ENCODE measurements around the gene CFI. TPM values are rescaled to one million over a fixed set of nuclear protein-coding genes. Genes with fewer than 3 reads are reported as not detected.

The CFI gene
- not detected for total RNA-seq

- no peak for ATAC-seq (replicated peaks)
- Mint-ChIP-seq H3K4me1 (no peaks in the 10 kb centered on the region), H3K27me3 (peaks cover 3% of the 10 kb centered on the region), H3K4me3 (no peak within 1 kb of the TSS), H3K27ac (no peak within 1 kb of the TSS), H3K36me3 (ENCODE audit: low read depth) (no peaks in the 10 kb centered on the region), H3K9me3 (no peaks in the 10 kb centered on the region)
Measured at GRCh38 chr4:109801895-109802319, at the start of gene CFI. Gene CFI, minus strand, starts transcription at chr4:109801999. Its CDS starts 28 bp downstream, at chr4:109801971.

DNA sequence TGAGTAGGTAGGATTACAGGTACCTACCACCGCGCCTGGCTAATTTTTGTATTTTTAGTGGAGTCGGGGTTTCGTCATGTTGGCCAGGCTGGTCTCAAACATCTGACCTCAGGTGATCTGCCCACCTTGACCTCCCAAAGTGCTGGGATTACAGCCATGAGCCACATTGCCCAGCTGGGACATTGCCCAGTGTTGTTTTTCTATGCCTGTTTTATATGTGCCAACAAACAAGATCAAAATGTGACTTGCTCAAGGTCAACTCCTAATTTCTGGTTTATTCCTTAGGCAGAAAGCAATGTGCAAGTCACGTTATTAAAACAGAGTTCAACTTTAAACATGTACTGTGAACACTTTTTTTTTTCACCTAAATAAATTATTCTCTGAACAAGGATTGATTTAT lies 48.8 kb upstream of the CFI start:
- H3K27me3 Mint-ChIP-seq = no peaks in the 10 kb centered on the region
- H3K4me3 Mint-ChIP-seq = no peak overlapping the region
- no peak overlapping the region for H3K27ac Mint-ChIP-seq
- no peaks in the 10 kb centered on the region for H3K9me3 Mint-ChIP-seq
- no peaks in the 10 kb centered on the region for H3K36me3 Mint-ChIP-seq (ENCODE audit: low read depth)
- H3K4me1 Mint-ChIP-seq = no peaks in the 10 kb centered on the region
- ATAC-seq (replicated peaks) = no peak

GRCh38 chr4:109848501-109848900 lies 46.7 kb upstream of the CFI start:
- Mint-ChIP-seq H3K27me3 (no peaks in the 10 kb centered on the region), H3K4me1 (no peaks in the 10 kb centered on the region), H3K4me3 (no peak overlapping the region), H3K36me3 (ENCODE audit: low read depth) (no peaks in the 10 kb centered on the region), H3K9me3 (no peaks in the 10 kb centered on the region), H3K27ac (no peak overlapping the region)
- no peak for ATAC-seq (replicated peaks)

- H3K36me3 Mint-ChIP-seq (ENCODE audit: low read depth) = no peaks in the 10 kb centered on the region
- H3K4me1 Mint-ChIP-seq = no peaks in the 10 kb centered on the region
- H3K9me3 Mint-ChIP-seq = no peaks in the 10 kb centered on the region
- no peaks in the 10 kb centered on the region for H3K27me3 Mint-ChIP-seq
- H3K27ac Mint-ChIP-seq = no peak within 1 kb of the TSS
- H3K4me3 Mint-ChIP-seq = no peak within 1 kb of the TSS
- no peak for ATAC-seq (replicated peaks)
Measured at GRCh38 chr4:109847896-109848442, 46.2 kb upstream of the CFI start, which contains the start of gene LRIT3. Gene LRIT3, plus strand, starts transcription at chr4:109848107. Its CDS starts 95 bp downstream, at chr4:109848202.

- no peak overlapping the region for H3K27ac Mint-ChIP-seq
- no peak for ATAC-seq (replicated peaks)
- no peaks in the 10 kb centered on the region for H3K36me3 Mint-ChIP-seq (ENCODE audit: low read depth)
- H3K4me3 Mint-ChIP-seq = no peak overlapping the region
- no peaks in the 10 kb centered on the region for H3K9me3 Mint-ChIP-seq
- no peaks in the 10 kb centered on the region for H3K27me3 Mint-ChIP-seq
- H3K4me1 Mint-ChIP-seq = no peaks in the 10 kb centered on the region
Measured at GRCh38 chr4:109846395-109847098, 44.7 kb upstream of the CFI start.

GRCh38 chr4:109836985-109837384 lies 35.2 kb upstream of the CFI start:
- ATAC-seq (replicated peaks) = no peak
- Mint-ChIP-seq H3K9me3 (no peaks in the 10 kb centered on the region), H3K27ac (no peak overlapping the region), H3K27me3 (no peaks in the 10 kb centered on the region), H3K36me3 (ENCODE audit: low read depth) (peaks cover 6% of the 10 kb centered on the region), H3K4me3 (no peak overlapping the region), H3K4me1 (no peaks in the 10 kb centered on the region)

GRCh38 chr4:109833756-109834155 lies 32.0 kb upstream of the CFI start:
- H3K9me3 Mint-ChIP-seq = no peaks in the 10 kb centered on the region
- H3K4me1 Mint-ChIP-seq = no peaks in the 10 kb centered on the region
- no peak overlapping the region for H3K27ac Mint-ChIP-seq
- no peak overlapping the region for H3K4me3 Mint-ChIP-seq
- no peaks in the 10 kb centered on the region for H3K27me3 Mint-ChIP-seq
- H3K36me3 Mint-ChIP-seq (ENCODE audit: low read depth) = peaks cover 8% of the 10 kb centered on the region
- no peak for ATAC-seq (replicated peaks)

- ATAC-seq (replicated peaks) = no peak
- peaks cover 49% of the 10 kb centered on the region for H3K36me3 Mint-ChIP-seq (ENCODE audit: low read depth)
- no peaks in the 10 kb centered on the region for H3K27me3 Mint-ChIP-seq
- no peak within 1 kb of the TSS for H3K4me3 Mint-ChIP-seq
- H3K27ac Mint-ChIP-seq = no peak within 1 kb of the TSS
- no peaks in the 10 kb centered on the region for H3K9me3 Mint-ChIP-seq
- H3K4me1 Mint-ChIP-seq = no peaks in the 10 kb centered on the region
Measured at GRCh38 chr4:109827672-109828071, 25.9 kb upstream of the CFI start, which contains the start of gene RRH. Gene RRH, plus strand, starts transcription at chr4:109827972. Its CDS starts 56 bp downstream, at chr4:109828028.

- peaks cover 58% of the 10 kb centered on the region for H3K36me3 Mint-ChIP-seq (ENCODE audit: low read depth)
- no peaks in the 10 kb centered on the region for H3K9me3 Mint-ChIP-seq
- no peak overlapping the region for H3K27ac Mint-ChIP-seq
- ATAC-seq (replicated peaks) = no peak
- H3K4me3 Mint-ChIP-seq = no peak overlapping the region
- H3K4me1 Mint-ChIP-seq = peaks cover under 1% of the 10 kb centered on the region
- no peaks in the 10 kb centered on the region for H3K27me3 Mint-ChIP-seq
Measured at GRCh38 chr4:109826719-109827118, 24.9 kb upstream of the CFI start.

- Mint-ChIP-seq H3K36me3 (ENCODE audit: low read depth) (peaks cover 95% of the 10 kb centered on the region), H3K4me1 (peaks cover 34% of the 10 kb centered on the region), H3K4me3 (peak overlapping the region; percentile 28), H3K9me3 (no peaks in the 10 kb centered on the region), H3K27me3 (no peaks in the 10 kb centered on the region), H3K27ac (peak overlapping the region; percentile 49)
- ATAC-seq (replicated peaks) = peak; percentile 62
Measured at GRCh38 chr4:109821185-109821584, 19.4 kb upstream of the CFI start.

GRCh38 chr4:109820563-109820962 lies 18.8 kb upstream of the CFI start:
- H3K36me3 Mint-ChIP-seq (ENCODE audit: low read depth) = peaks cover 99% of the 10 kb centered on the region
- peaks cover 40% of the 10 kb centered on the region for H3K4me1 Mint-ChIP-seq
- no peak for ATAC-seq (replicated peaks)

DNA sequence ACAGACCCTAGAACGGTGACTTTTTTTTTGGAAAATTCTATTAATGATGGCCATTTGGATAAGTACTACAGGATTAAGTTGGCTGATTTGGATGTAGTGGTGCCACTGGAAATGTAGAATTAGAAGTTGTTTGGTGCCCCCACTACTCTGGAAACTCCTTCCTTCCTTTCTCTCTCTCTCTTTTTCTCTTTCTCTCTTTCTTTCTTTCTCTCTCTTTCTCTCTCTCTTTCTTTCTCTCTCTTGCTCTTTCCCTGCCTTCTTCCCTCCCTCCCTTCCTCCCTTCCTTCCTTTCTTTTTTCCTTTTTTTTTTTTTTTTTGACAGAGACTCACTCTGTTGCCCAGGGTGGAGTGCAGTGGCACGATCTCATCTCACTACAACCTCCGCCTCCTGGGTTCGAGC lies 16.5 kb upstream of the CFI start:
- Mint-ChIP-seq H3K27ac (peak overlapping the region; percentile 32), H3K4me1 (peaks cover 40% of the 10 kb centered on the region), H3K27me3 (no peaks in the 10 kb centered on the region), H3K36me3 (ENCODE audit: low read depth) (peaks cover 81% of the 10 kb centered on the region), H3K9me3 (no peaks in the 10 kb centered on the region), H3K4me3 (peak overlapping the region; percentile 98)
- ATAC-seq (replicated peaks) = no peak

More at GRCh38 chr4:109820563-109820962, 18.8 kb upstream of the CFI start:
- no peaks in the 10 kb centered on the region for H3K9me3 Mint-ChIP-seq
- H3K27me3 Mint-ChIP-seq = no peaks in the 10 kb centered on the region
- H3K27ac Mint-ChIP-seq = peak overlapping the region; percentile 49
- H3K4me3 Mint-ChIP-seq = peak overlapping the region; percentile 28

DNA sequence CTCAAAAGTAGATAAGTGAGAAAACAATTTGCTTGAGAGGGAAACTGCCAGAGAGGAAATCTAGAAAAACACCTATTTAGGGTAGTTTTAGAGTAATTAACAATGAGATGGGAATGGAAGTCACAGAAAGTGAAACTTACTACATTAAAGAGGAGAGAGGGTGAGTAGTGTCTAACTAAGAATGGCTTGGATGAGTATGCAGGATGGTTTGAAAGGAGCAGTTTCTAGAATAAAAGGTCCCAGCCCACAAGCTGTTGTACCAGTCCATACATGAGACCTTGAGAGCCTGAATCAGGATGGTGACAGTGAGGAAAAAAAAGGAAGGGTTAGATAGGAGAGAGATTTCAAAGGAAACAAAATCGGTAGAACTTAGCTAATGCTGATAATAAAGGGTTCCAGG lies 15.1 kb upstream of the CFI start:
- Mint-ChIP-seq H3K9me3 (no peaks in the 10 kb centered on the region), H3K27ac (peak overlapping the region; percentile 98), H3K4me3 (peak overlapping the region; percentile 98), H3K36me3 (ENCODE audit: low read depth) (peaks cover 67% of the 10 kb centered on the region), H3K27me3 (no peaks in the 10 kb centered on the region), H3K4me1 (peaks cover 40% of the 10 kb centered on the region)
- peak; percentile 55 for ATAC-seq (replicated peaks)

DNA sequence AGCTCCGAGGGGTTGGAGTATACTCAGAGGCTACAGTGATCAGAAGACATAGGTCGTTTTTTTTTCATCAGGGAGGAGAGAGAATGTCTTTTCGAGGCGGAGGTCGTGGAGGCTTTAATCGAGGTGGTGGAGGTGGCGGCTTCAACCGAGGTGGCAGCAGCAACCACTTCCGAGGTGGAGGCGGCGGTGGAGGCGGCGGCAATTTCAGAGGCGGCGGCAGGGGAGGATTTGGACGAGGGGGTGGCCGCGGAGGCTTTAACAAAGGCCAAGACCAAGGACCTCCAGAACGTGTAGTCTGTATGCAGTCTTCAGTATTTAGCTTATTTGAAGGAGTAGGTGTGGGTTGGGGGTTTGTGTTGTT lies 14.3 kb upstream of the CFI start:
- Mint-ChIP-seq H3K27ac (peak overlapping the region; percentile 98), H3K4me1 (peaks cover 33% of the 10 kb centered on the region), H3K4me3 (peak overlapping the region; percentile 98), H3K27me3 (no peaks in the 10 kb centered on the region), H3K36me3 (ENCODE audit: low read depth) (peaks cover 59% of the 10 kb centered on the region), H3K9me3 (no peaks in the 10 kb centered on the region)
- ATAC-seq (replicated peaks) = no peak

Data from activated T-helper 17 cell treated with anti-CD3 and anti-CD28 coated beads, Interleukin-2, amount 50 U/mL, for 72 hours (primary cell).